Activated CD4-positive, alpha-beta T cell treated with anti-CD3 and anti-CD28 coated beads, Interleukin-2, Interleukin-4, amounts not matched to agents 100 ng/mL and 50 ng/mL, durations not matched to agents 16 hours and 8 hours (primary cell): ENCODE measurements around the gene SHCBP1.
"Not testable (repeated sequence)": the region's sequence is repeated elsewhere in the genome, so short reads cannot be mapped to it uniquely, and the experiment has no call there.

Experiments used
- DNase-seq: peaks from one replicate; pipeline ENCODE4 v3.0.0-alpha.2; 2020; ENCODE audit warnings: low spot score

Gene SHCBP1

GRCh38 chr16:46621006-46621933 is at the start of gene SHCBP1:
TSS of gene SHCBP1 (minus strand) at chr16:46621379. CDS start at chr16:46621359, 20 bp downstream.
- DNase-seq: peak; percentile 90

GRCh38 chr16:46662123-46662522 is 40.9 kb upstream of the SHCBP1 start:
- no peak for DNase-seq

GRCh38 chr16:46658925-46659324 is 37.7 kb upstream of the SHCBP1 start:
- peak; percentile 38 for DNase-seq

GRCh38 chr16:46651305-46651704 is 30.1 kb upstream of the SHCBP1 start:
- DNase-seq: no peak

- no peak for DNase-seq
Observed at GRCh38 chr16:46650254-46650623, 29.1 kb upstream of the SHCBP1 start.

GRCh38 chr16:46649588-46650253 is 28.5 kb upstream of the SHCBP1 start:
- DNase-seq: no peak

GRCh38 chr16:46648656-46649055 is 27.5 kb upstream of the SHCBP1 start:
- DNase-seq: no peak

GRCh38 chr16:46638947-46639925 is 18.1 kb upstream of the SHCBP1 start:
- DNase-seq: no peak

GRCh38 chr16:46632778-46633733 is 11.9 kb upstream of the SHCBP1 start:
- DNase-seq: no peak

- DNase-seq: no peak
Observed at GRCh38 chr16:46629331-46630219, 8.4 kb upstream of the SHCBP1 start.

- DNase-seq: no peak
Observed at GRCh38 chr16:46627746-46628145, 6.6 kb upstream of the SHCBP1 start.

GRCh38 chr16:46626681-46627080 is 5.5 kb upstream of the SHCBP1 start:
- not testable (repeated sequence) for DNase-seq

- not testable (repeated sequence) for DNase-seq
Observed at GRCh38 chr16:46624862-46625261, 3.7 kb upstream of the SHCBP1 start.

- DNase-seq: not testable (repeated sequence)
Observed at GRCh38 chr16:46623707-46624106, 2.5 kb upstream of the SHCBP1 start.

GRCh38 chr16:46623246-46623645 is 2.1 kb upstream of the SHCBP1 start:
- DNase-seq: not testable (repeated sequence)

- no peak for DNase-seq
Observed at GRCh38 chr16:46621934-46622676, 926 bp upstream of the SHCBP1 start.

GRCh38 chr16:46620266-46621005 is 743 bp downstream of the SHCBP1 start:
- DNase-seq: peak; percentile 25

- DNase-seq: no peak
Observed at GRCh38 chr16:46618516-46618915, 2.7 kb downstream of the SHCBP1 start.
